HepG2 (cell line): ENCODE measurements around the gene CTSA. TPM values are rescaled to one million over a fixed set of nuclear protein-coding genes. Genes with fewer than 3 reads are reported as not detected.

ENCODE experiments used
- KLF9 ChIP-seq: IDR thresholded peaks from 2 replicates; pipeline ENCODE4 v1.6.1; 2016; ENCODE audit warnings: low read depth
- MAFK ChIP-seq, 2 experiments: IDR thresholded peaks in 1 of 2; conservative IDR thresholded peaks in 1 of 2; 2 replicates each; pipeline ENCODE4 v1.6.1; 2011; ENCODE audit warnings: improper control_type of control experiment in 2 of 2, low read length in 2 of 2
- MBNL3 ChIP-seq: fragments of 250-450 bp; sonication (Bioruptor Pico); conservative IDR thresholded peaks from 2 replicates; pipeline ENCODE4 v1.8.0; 2022; ENCODE audit warnings: mild to moderate bottlenecking, inconsistent platforms
- MEIS1 ChIP-seq: sonication (generic); formaldehyde crosslinking; IDR thresholded peaks from 2 replicates; pipeline ENCODE4 v1.9.0; 2021; ENCODE audit warnings: mild to moderate bottlenecking, missing genetic modification reagents, moderate library complexity, borderline replicate concordance
- MLLT10 ChIP-seq: sonication (generic); formaldehyde crosslinking; IDR thresholded peaks from 2 replicates; pipeline ENCODE4 v1.4.0; 2020; ENCODE audit warnings: missing genetic modification reagents
- RNF2 ChIP-seq: fragments of 450-650 bp; conservative IDR thresholded peaks from 2 replicates; pipeline ENCODE4 v1.6.1; 2016; ENCODE audit warnings: low read depth
- SMC3 ChIP-seq: IDR thresholded peaks from 2 replicates; pipeline ENCODE4 v1.6.1; 2011; ENCODE audit warnings: low read length, improper control_type of control experiment
- ZNF567 ChIP-seq: sonication (generic); formaldehyde crosslinking; IDR thresholded peaks from 2 replicates; pipeline ENCODE4 v1.8.1; 2023; ENCODE audit warnings: mild to moderate bottlenecking, missing genetic modification reagents, borderline replicate concordance
- ZNF773 ChIP-seq: sonication (generic); formaldehyde crosslinking; IDR thresholded peaks from 2 replicates; pipeline ENCODE4 v1.4.0; 2020; ENCODE audit warnings: missing genetic modification reagents, borderline replicate concordance
- polyA plus RNA-seq, 8 experiments: library from polyadenylated mRNA; depleted of rRNA in 3 of 8; stranded (reverse) in 7 of 8; unstranded in 1 of 8; fragments of >200 nt; fragmentation: Illumina TruSeq in 4 of 8; extraction: Trizol in 4 of 8; gene quantifications; 2 replicates each; pipeline versions ENCODE4 v1.2.1 to v1.2.3, GENCODE V29; 2011 to 2016; ENCODE audit warnings: low read depth in 4 of 8, missing spikeins in 1 of 8, mixed read lengths in 1 of 8; ENCODE audit not compliant: insufficient read depth in 1 of 8
- total RNA-seq, 5 experiments: library from RNA; depleted of rRNA; stranded (reverse); fragments of >200 nt; fragmentation: Illumina TruSeq; extraction: Trizol; gene quantifications; 2 replicates each; pipeline ENCODE4 v1.2.3, GENCODE V29; 2016; ENCODE audit warnings: low read depth in 1 of 5
- TF ChIP-seq, protein P1 (sequence below): sonication (generic); formaldehyde crosslinking; conservative IDR thresholded peaks from 2 replicates; pipeline ENCODE4 v1.8.0; 2022; ENCODE audit warnings: mild to moderate bottlenecking, moderate library complexity, missing genetic modification reagents
- TF ChIP-seq, protein P2 (sequence below): sonication (generic); formaldehyde crosslinking; IDR thresholded peaks from 2 replicates; pipeline ENCODE4 v1.4.0; 2020; ENCODE audit warnings: missing genetic modification reagents
- TF ChIP-seq, protein P3 (sequence below): sonication (generic); formaldehyde crosslinking; IDR thresholded peaks from 2 replicates; pipeline ENCODE4 v1.4.0; 2020; ENCODE audit warnings: mild to moderate bottlenecking, missing genetic modification reagents
- TF ChIP-seq, protein P4 (sequence below): sonication (generic); formaldehyde crosslinking; IDR thresholded peaks from 2 replicates; pipeline ENCODE4 v1.4.0; 2020; ENCODE audit warnings: missing genetic modification reagents, mild to moderate bottlenecking, borderline replicate concordance
- TF ChIP-seq, protein P5 (sequence below): sonication (generic); formaldehyde crosslinking; IDR thresholded peaks from 2 replicates; pipeline ENCODE4 v1.5.0; 2020; ENCODE audit warnings: mild to moderate bottlenecking, low read depth, missing genetic modification reagents, borderline replicate concordance

Gene CTSA
- total and polyA plus RNA-seq, 2 of the 13 experiments (the other 11 are each of a cell fraction or from before 2014, with no cell fraction given) = 202 to 231 TPM

DNA sequence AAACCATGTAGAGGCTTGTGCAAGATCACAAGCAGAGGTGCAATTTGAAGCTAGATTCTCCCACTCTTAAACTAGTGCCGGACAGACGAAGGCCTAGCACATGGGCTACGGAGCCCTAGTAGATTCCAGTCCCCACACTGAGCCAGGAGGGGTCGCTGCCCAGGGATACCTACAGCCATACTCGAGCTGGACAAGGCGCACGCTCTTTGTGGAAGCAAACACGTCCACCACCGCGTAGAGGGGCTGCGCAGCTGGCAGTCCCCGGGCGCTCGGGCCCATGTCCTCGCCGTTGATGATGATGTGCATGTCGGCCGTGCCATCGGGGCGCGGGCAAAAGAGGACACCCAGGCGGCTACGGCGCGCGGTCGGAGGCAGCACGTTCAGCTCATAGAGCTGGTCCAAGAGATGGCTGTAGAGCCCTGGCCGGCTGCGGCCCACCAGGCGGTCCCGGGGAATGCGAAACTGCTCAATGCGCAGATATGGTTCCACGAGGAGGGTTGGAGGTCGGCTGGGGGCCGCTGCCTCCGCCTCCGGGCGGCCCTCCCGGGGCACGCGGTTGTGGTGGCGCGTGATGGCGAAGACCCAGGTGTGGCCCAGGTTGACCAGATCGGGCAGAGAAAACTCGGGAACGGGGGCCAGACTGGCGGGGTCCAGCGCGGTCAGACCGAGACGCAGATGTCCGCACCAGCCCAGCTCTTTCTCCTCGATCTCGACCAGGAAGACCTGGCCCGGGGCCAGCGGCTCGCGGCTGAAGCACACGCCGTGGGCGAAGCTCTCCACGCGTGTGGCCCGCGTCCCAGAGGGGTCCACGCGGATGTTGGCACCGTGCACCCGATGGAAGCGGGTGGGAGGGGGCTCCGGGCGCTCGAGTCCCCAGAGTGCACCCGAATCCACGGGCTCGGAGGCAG lies 804 bp upstream of the CTSA start (continued):
- no peak for TF ChIP-seq MBNL3 (CRISPR knock-in tag)
- TF ChIP-seq KLF9 (CRISPR knock-in tag) = peak; percentile 87
- TF ChIP-seq MAFK (conservative IDR thresholded peaks at IDR 0.05 in 1 of 2, IDR thresholded peaks at IDR 0.05 in 1 of 2; ENCODE audit: low read length in 2 of 2) = no peak
- peak; percentile 36 for TF ChIP-seq ZNF773
- TF ChIP-seq MEIS1 = no peak; the same call in 1 of the 2 replicates
- 0 out of 2 replicates have a peak, but pooled peaks have one; percentile 27 for TF ChIP-seq MLLT10 (CRISPR knock-in tag)
- TF ChIP-seq, protein P1, sequence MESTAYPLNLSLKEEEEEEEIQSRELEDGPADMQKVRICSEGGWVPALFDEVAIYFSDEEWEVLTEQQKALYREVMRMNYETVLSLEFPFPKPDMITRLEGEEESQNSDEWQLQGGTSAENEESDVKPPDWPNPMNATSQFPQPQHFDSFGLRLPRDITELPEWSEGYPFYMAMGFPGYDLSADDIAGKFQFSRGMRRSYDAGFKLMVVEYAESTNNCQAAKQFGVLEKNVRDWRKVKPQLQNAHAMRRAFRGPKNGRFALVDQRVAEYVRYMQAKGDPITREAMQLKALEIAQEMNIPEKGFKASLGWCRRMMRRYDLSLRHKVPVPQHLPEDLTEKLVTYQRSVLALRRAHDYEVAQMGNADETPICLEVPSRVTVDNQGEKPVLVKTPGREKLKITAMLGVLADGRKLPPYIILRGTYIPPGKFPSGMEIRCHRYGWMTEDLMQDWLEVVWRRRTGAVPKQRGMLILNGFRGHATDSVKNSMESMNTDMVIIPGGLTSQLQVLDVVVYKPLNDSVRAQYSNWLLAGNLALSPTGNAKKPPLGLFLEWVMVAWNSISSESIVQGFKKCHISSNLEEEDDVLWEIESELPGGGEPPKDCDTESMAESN (CRISPR knock-in tag) = no peak
- peak; percentile 88 for TF ChIP-seq SMC3
- TF ChIP-seq, protein P2, sequence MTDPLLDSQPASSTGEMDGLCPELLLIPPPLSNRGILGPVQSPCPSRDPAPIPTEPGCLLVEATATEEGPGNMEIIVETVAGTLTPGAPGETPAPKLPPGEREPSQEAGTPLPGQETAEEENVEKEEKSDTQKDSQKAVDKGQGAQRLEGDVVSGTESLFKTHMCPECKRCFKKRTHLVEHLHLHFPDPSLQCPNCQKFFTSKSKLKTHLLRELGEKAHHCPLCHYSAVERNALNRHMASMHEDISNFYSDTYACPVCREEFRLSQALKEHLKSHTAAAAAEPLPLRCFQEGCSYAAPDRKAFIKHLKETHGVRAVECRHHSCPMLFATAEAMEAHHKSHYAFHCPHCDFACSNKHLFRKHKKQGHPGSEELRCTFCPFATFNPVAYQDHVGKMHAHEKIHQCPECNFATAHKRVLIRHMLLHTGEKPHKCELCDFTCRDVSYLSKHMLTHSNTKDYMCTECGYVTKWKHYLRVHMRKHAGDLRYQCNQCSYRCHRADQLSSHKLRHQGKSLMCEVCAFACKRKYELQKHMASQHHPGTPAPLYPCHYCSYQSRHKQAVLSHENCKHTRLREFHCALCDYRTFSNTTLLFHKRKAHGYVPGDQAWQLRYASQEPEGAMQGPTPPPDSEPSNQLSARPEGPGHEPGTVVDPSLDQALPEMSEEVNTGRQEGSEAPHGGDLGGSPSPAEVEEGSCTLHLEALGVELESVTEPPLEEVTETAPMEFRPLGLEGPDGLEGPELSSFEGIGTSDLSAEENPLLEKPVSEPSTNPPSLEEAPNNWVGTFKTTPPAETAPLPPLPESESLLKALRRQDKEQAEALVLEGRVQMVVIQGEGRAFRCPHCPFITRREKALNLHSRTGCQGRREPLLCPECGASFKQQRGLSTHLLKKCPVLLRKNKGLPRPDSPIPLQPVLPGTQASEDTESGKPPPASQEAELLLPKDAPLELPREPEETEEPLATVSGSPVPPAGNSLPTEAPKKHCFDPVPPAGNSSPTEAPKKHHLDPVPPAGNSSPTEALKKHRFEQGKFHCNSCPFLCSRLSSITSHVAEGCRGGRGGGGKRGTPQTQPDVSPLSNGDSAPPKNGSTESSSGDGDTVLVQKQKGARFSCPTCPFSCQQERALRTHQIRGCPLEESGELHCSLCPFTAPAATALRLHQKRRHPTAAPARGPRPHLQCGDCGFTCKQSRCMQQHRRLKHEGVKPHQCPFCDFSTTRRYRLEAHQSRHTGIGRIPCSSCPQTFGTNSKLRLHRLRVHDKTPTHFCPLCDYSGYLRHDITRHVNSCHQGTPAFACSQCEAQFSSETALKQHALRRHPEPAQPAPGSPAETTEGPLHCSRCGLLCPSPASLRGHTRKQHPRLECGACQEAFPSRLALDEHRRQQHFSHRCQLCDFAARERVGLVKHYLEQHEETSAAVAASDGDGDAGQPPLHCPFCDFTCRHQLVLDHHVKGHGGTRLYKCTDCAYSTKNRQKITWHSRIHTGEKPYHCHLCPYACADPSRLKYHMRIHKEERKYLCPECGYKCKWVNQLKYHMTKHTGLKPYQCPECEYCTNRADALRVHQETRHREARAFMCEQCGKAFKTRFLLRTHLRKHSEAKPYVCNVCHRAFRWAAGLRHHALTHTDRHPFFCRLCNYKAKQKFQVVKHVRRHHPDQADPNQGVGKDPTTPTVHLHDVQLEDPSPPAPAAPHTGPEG (CRISPR knock-in tag) = no peak
- no peak; the same call in 1 of the 2 replicates for TF ChIP-seq RNF2
- no peak for TF ChIP-seq ZNF567 (CRISPR knock-in tag)
- TF ChIP-seq, protein P3, sequence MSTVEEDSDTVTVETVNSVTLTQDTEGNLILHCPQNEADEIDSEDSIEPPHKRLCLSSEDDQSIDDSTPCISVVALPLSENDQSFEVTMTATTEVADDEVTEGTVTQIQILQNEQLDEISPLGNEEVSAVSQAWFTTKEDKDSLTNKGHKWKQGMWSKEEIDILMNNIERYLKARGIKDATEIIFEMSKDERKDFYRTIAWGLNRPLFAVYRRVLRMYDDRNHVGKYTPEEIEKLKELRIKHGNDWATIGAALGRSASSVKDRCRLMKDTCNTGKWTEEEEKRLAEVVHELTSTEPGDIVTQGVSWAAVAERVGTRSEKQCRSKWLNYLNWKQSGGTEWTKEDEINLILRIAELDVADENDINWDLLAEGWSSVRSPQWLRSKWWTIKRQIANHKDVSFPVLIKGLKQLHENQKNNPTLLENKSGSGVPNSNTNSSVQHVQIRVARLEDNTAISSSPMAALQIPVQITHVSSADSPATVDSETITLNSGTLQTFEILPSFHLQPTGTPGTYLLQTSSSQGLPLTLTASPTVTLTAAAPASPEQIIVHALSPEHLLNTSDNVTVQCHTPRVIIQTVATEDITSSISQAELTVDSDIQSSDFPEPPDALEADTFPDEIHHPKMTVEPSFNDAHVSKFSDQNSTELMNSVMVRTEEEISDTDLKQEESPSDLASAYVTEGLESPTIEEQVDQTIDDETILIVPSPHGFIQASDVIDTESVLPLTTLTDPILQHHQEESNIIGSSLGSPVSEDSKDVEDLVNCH (CRISPR knock-in tag) = no peak
- TF ChIP-seq, protein P4, sequence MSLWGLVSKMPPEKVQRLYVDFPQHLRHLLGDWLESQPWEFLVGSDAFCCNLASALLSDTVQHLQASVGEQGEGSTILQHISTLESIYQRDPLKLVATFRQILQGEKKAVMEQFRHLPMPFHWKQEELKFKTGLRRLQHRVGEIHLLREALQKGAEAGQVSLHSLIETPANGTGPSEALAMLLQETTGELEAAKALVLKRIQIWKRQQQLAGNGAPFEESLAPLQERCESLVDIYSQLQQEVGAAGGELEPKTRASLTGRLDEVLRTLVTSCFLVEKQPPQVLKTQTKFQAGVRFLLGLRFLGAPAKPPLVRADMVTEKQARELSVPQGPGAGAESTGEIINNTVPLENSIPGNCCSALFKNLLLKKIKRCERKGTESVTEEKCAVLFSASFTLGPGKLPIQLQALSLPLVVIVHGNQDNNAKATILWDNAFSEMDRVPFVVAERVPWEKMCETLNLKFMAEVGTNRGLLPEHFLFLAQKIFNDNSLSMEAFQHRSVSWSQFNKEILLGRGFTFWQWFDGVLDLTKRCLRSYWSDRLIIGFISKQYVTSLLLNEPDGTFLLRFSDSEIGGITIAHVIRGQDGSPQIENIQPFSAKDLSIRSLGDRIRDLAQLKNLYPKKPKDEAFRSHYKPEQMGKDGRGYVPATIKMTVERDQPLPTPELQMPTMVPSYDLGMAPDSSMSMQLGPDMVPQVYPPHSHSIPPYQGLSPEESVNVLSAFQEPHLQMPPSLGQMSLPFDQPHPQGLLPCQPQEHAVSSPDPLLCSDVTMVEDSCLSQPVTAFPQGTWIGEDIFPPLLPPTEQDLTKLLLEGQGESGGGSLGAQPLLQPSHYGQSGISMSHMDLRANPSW (CRISPR knock-in tag) = 0 out of 2 replicates have a peak, but pooled peaks have one; percentile 35
- TF ChIP-seq, protein P5, sequence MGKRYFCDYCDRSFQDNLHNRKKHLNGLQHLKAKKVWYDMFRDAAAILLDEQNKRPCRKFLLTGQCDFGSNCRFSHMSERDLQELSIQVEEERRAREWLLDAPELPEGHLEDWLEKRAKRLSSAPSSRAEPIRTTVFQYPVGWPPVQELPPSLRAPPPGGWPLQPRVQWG (CRISPR knock-in tag) = no peak
